AG04449 (cell line): ENCODE results near the gene TBCEL.
A peak's percentile ranks its signal among the peaks of the same experiment; 100 is the strongest.

ENCODE experiments used
- CTCF ChIA-PET: fragments of 350-600 bp; formaldehyde crosslinking; extraction: SDS; loops from one replicate; lab custom pipeline; 2021; ENCODE audit warnings: antibody characterized with exemption; lab: Yijun Ruan, JAX
- POLR2A ChIA-PET: fragments of 400-600, 350-600 bp; formaldehyde crosslinking; extraction: SDS; loops from one replicate; lab custom pipeline; 2020; ENCODE audit warnings: antibody characterized with exemption, inconsistent platforms; lab: Yijun Ruan, JAX
- DNase-seq: peaks from one replicate; pipeline ENCODE4 v3.0.0-alpha.2; 2010; ENCODE audit warnings: low read depth, low spot score
- H3K4me3 ChIP-seq: 2 replicates; pipeline ENCODE4 v1.5.1; 2011; ENCODE audit warnings: low read depth, mild to moderate bottlenecking, control low read depth, low read length
- CTCF ChIP-seq: IDR thresholded peaks from one replicate; pipeline ENCODE4 v1.5.1; 2011; ENCODE audit warnings: mild to moderate bottlenecking, moderate library complexity, low read length, control low read depth, inconsistent platforms; ENCODE audit not compliant: insufficient read depth; ENCODE audit errors: missing control alignments

The TBCEL gene

GRCh38 chr11:120985718-120986569, 38.0 kb upstream of the TBCEL start:
- ChIA-PET POLR2A (no interaction called here), CTCF (no interaction called here)
- TF ChIP-seq CTCF, result peak; percentile 35
- DNase-seq, result no peak
- peak overlapping the region; percentile 42 for H3K4me3 ChIP-seq

- POLR2A ChIA-PET, result no interaction called here
- TF ChIP-seq CTCF, result no peak
- no peak for DNase-seq
- H3K4me3 ChIP-seq, result no peak overlapping the region
- CTCF ChIA-PET, result no interaction called here
Measured at GRCh38 chr11:120988603-120989002, 35.3 kb upstream of the TBCEL start.

- ChIA-PET POLR2A (no interaction called here), CTCF (no interaction called here)
- no peak for TF ChIP-seq CTCF
- no peak overlapping the region for H3K4me3 ChIP-seq
- DNase-seq, result no peak
Measured at GRCh38 chr11:120991830-120992686, 31.8 kb upstream of the TBCEL start.

GRCh38 chr11:120994091-120994859, 29.6 kb upstream of the TBCEL start:
- CTCF ChIA-PET, result interaction anchor here (0.7 kb wide), 1 partner anchor 1112 kb away, joined by 3 read pairs; no protein-coding TSS in a partner anchor
- no peak overlapping the region for H3K4me3 ChIP-seq
- no peak for TF ChIP-seq CTCF
- no peak for DNase-seq
- POLR2A ChIA-PET, result no interaction called here

- ChIA-PET CTCF (no interaction called here), POLR2A (no interaction called here)
- TF ChIP-seq CTCF, result no peak
- H3K4me3 ChIP-seq, result no peak overlapping the region
- DNase-seq, result no peak
Measured at GRCh38 chr11:120995184-120995583, 28.7 kb upstream of the TBCEL start.
